ENCODE data around the gene TRIM62.
"Not testable (repeated sequence)": the region's sequence is repeated elsewhere in the genome, so short reads cannot be mapped to it uniquely, and the experiment has no call there.

TRIM62 gene

DNA sequence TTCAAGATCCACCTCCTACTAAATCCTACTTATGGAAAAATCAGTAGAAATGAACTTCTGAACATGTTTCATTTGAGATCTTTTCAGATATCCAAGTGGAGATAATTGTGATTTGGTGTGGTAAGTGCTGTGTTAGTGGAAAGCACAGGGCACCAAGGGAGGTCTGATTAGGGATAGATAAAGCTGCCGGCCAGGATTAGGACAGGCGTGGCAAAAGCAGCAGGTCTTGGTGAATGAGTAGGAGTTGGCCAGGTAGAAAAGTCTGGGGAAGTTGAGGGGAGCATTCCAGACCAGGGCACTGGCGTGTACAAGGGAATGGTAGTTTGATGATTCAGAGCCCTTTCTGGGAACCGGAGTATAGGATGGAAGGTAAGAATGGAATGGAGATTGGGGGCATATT lies 53.1 kb downstream of the TRIM62 start:
- H3K4me3 ChIP-seq (replicated peaks in 1 of 2; ENCODE audit: low read depth in 2 of 2, low read length in 2 of 2): no peak overlapping the region
- no peak for DNase-seq (ENCODE audit: low read depth in 2 of 2)
- TF ChIP-seq, protein P1, sequence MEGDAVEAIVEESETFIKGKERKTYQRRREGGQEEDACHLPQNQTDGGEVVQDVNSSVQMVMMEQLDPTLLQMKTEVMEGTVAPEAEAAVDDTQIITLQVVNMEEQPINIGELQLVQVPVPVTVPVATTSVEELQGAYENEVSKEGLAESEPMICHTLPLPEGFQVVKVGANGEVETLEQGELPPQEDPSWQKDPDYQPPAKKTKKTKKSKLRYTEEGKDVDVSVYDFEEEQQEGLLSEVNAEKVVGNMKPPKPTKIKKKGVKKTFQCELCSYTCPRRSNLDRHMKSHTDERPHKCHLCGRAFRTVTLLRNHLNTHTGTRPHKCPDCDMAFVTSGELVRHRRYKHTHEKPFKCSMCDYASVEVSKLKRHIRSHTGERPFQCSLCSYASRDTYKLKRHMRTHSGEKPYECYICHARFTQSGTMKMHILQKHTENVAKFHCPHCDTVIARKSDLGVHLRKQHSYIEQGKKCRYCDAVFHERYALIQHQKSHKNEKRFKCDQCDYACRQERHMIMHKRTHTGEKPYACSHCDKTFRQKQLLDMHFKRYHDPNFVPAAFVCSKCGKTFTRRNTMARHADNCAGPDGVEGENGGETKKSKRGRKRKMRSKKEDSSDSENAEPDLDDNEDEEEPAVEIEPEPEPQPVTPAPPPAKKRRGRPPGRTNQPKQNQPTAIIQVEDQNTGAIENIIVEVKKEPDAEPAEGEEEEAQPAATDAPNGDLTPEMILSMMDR (IDR thresholded peaks at IDR 0.05; ENCODE audit: low read depth, low read length): no peak

DNA sequence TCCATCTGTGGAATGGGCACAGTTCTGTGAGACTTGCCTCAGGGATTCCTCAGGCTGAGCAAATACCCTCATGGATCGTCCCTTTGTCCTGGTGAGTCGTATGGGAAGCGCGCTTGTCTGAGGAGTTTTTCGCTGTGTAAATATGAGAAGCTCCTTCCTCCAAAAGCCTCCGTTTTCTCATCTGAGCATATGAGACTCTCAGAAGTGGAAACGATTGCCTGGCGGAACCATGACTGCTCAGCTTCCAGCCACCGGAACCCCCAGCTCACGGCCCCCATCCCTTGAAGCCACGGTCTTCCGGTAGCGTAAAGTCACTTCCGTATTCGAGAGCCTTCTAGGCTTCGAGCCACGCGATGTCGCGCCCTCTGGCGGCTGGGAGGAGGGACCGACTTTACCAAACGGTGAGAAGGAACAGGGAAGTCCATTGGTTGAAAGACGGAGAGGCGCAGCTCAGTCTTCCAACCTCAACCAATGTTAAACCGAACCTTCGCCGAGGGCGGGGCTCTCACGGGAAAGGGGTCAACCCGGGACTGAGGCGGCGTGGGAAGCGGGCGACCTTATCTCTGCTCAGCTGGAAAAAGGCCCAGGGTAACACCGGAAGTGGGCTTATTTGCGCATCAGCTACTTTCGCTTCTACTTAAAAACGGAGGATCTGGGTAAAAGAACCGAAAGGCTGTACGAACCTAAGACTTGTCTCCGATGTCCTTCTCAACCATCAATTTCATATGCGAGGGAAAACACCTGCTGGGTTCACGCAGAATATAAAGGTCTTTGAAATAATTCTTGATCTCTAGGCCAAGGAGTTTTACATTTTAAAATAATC lies 54.6 kb downstream of the TRIM62 start:
- H3K4me3 ChIP-seq (replicated peaks in 1 of 2; ENCODE audit: low read depth in 2 of 2, low read length in 2 of 2): peak overlapping the region; percentile 77 to 95
- TF ChIP-seq, protein P1 (IDR thresholded peaks at IDR 0.05; ENCODE audit: low read depth, low read length): peak; percentile 94
- peak; percentile 100 for DNase-seq (ENCODE audit: low read depth in 2 of 2)

DNA sequence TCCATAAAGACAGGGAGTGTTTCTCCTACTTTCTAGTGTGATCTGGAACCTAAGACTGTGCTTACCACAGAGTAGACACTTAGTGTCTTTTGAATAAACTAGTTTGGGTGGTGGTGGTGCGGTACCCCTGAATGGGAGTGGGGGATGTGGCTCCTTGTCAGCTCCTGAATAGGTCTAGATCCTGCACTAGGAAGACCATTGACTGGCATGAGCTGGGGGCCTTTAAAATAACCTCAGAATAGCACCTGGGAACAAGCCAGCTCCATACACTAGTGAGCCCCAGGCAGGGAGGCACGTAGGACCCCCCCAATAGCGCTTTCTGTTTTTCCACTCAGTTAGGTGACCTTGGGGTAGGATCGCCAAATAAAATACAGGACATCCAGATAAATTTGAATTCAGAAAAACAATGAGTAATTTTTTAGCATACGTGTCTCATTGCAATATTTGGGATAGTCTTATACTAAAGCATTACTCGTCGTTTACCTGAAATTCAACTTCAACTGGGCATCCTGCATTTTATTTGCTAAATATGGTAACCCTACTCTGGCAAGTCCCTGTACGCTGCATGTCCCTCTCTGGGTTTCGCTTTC lies 55.3 kb downstream of the TRIM62 start:
- TF ChIP-seq, protein P1 (IDR thresholded peaks at IDR 0.05; ENCODE audit: low read depth, low read length): no peak
- peak overlapping the region; percentile 77 to 95 for H3K4me3 ChIP-seq (replicated peaks in 1 of 2; ENCODE audit: low read depth in 2 of 2, low read length in 2 of 2)
- DNase-seq (ENCODE audit: low read depth in 2 of 2): no peak

DNA sequence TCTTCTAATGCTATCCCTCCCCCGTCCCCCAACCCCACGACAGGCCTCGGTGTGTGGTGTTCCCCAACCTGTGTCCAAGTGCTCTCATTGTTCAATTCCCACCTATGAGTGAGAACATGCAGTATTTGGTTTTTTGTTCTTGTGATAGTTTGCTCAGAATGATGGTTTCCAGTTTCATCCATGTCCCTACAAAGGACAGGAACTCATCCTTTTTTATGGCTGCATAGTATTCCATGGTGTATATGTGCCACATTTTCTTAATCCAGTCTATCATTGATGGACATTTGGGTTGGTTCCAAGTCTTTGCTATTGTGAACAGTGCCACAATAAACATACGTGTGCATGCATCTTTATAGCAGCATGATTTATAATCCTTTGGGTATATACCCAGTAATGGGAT lies 57.2 kb downstream of the TRIM62 start:
- DNase-seq (ENCODE audit: low read depth in 2 of 2); H3K4me3 ChIP-seq (replicated peaks in 1 of 2; ENCODE audit: low read depth in 2 of 2, low read length in 2 of 2): not testable (repeated sequence)

DNA sequence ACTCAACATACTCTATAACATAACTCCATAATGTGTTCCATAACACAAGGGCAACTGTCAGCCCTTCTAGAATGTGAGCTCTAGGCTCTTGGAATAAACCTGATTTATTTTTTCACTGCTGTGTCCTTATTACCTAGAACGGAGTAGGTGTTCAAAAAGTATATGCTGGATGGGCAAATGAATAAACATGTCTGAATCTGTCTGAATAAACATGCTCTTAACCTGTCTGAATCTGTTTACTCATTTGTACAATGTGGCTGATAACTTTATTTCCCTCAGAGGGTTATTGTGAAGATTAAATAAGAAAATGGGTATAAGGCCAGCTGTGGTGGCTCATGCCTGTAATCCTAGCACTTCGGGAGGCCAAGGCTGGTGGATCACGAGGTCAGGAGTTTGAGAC lies 58.6 kb downstream of the TRIM62 start:
- no peak for DNase-seq (ENCODE audit: low read depth in 2 of 2)
- TF ChIP-seq, protein P1 (IDR thresholded peaks at IDR 0.05; ENCODE audit: low read depth, low read length): no peak
- H3K4me3 ChIP-seq (replicated peaks in 1 of 2; ENCODE audit: low read depth in 2 of 2, low read length in 2 of 2): no peak overlapping the region

DNA sequence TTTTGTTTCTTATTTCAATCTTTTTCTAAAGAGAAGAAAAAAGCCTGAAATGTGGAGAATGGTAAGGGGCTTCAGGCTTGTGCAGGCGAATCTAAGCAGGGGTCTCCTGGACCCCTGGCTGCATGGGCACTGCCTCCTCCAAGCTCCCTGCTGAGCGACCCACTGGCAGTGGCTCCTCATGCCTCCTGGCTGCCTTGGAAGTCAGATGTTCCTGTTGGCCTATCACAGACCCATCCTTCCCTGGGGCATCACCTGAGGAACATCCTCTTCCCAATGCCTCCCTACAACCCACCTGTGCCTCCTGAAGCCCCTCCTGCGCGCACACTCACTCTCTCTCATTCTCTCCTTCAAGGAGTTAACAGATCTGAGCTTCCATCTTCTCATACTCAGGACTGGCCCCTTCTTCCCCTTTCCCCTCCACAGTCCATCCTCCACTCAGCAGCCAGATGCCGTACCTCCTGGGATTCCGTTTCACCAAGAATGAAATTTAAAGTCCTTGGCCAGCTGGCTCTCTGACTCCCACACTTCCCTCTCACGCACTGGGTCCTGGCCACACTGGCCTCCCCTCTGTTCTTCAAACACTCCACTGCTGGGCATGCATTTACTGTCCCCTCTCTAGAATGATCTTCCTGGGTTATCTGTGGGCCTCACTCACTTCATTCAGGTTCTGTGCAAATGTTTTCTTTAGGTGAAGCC lies 59.2 kb downstream of the TRIM62 start:
- H3K4me3 ChIP-seq (replicated peaks in 1 of 2; ENCODE audit: low read depth in 2 of 2, low read length in 2 of 2): no peak overlapping the region
- no peak for DNase-seq (ENCODE audit: low read depth in 2 of 2)
- TF ChIP-seq, protein P1 (IDR thresholded peaks at IDR 0.05; ENCODE audit: low read depth, low read length): no peak

DNA sequence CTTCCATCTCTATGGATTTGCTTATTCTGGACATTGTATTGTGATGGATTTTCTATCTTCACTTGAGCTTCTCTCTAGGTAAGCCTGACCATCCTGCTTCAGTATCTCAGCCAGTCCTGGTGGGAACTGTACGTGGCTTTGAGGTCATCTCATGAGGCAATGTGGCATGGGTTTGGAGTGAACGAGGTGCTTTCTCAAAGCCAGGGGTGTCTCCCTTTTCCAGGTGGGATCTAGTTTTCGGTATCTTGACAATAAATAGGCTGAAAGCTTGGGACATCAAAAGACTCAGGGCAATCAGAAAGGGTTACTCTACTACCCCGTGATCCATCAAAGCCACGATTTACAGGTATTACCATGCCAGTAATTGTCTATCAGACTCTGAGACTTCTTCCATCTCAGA lies 60.1 kb downstream of the TRIM62 start:
- TF ChIP-seq, protein P1 (IDR thresholded peaks at IDR 0.05; ENCODE audit: low read depth, low read length): no peak

More for the DNA sequence above, 60.1 kb downstream of the TRIM62 start:
- H3K4me3 ChIP-seq (replicated peaks in 1 of 2; ENCODE audit: low read depth in 2 of 2, low read length in 2 of 2): no peak overlapping the region
- DNase-seq (ENCODE audit: low read depth in 2 of 2): no peak

Measured in cardiac fibroblast (primary cell).